Loucy (cell line): ENCODE data around the gene GARIN3.

Experiments used
- H2AFZ ChIP-seq: fragments of 200-600 bp; sonication (generic); 2 replicates; pipeline ENCODE4 v1.6.0; 2016; ENCODE audit warnings: antibody characterized with exemption, mild to moderate bottlenecking, low read length, moderate library complexity
- H3F3A ChIP-seq: fragments of 200-600 bp; 2 replicates; pipeline ENCODE4 v1.6.0; 2016; ENCODE audit warnings: antibody characterized with exemption, low read depth, mild to moderate bottlenecking
- H3K27me3 ChIP-seq: fragments of 200-600 bp; sonication (generic); 2 replicates; pipeline ENCODE4 v1.6.1; 2014; ENCODE audit warnings: low read length, mild to moderate bottlenecking; ENCODE audit not compliant: insufficient read depth, poor library complexity, severe bottlenecking
- H3K36me3 ChIP-seq: fragments of 200-600 bp; sonication (generic); 2 replicates; pipeline ENCODE4 v1.6.1; 2016; ENCODE audit warnings: low read length; ENCODE audit not compliant: insufficient read depth
- H3K4me1 ChIP-seq: fragments of 200-600 bp; sonication (generic); 2 replicates; pipeline ENCODE4 v1.5.1; 2014; ENCODE audit warnings: low read length, mild to moderate bottlenecking; ENCODE audit not compliant: insufficient read depth, poor library complexity, severe bottlenecking
- H3K4me2 ChIP-seq: fragments of 200-600 bp; sonication (generic); 2 replicates; pipeline ENCODE4 v1.6.0; 2014; ENCODE audit warnings: antibody characterized with exemption, low read length, low read depth, mild to moderate bottlenecking; ENCODE audit not compliant: poor library complexity, severe bottlenecking
- H3K4me3 ChIP-seq: fragments of 200-600 bp; sonication (generic); 2 replicates; pipeline ENCODE4 v1.5.1; 2014; ENCODE audit warnings: low read length, mild to moderate bottlenecking, mixed read lengths; ENCODE audit not compliant: poor library complexity, severe bottlenecking
- H3K79me2 ChIP-seq: fragments of 200-600 bp; sonication (generic); 2 replicates; pipeline ENCODE4 v1.6.1; 2014; ENCODE audit warnings: low read length; ENCODE audit not compliant: insufficient read depth
- H3K9ac ChIP-seq: fragments of 200-600 bp; sonication (generic); 2 replicates; pipeline ENCODE4 v1.6.0; 2014; ENCODE audit warnings: mild to moderate bottlenecking, low read depth, low read length, moderate library complexity; ENCODE audit not compliant: poor library complexity, severe bottlenecking
- H3K9me2 ChIP-seq: fragments of 200-600 bp; sonication (generic); replicated peaks from 2 replicates; pipeline ENCODE4 v1.6.1; 2016; ENCODE audit warnings: low read depth, low read length, mixed read lengths
- H3K9me3 ChIP-seq: fragments of 200-600 bp; sonication (generic); 2 replicates; pipeline ENCODE4 v1.6.1; 2014; ENCODE audit warnings: mild to moderate bottlenecking, antibody characterized with exemption, low read length, low read depth; ENCODE audit not compliant: insufficient read depth
- H4K20me1 ChIP-seq: fragments of 200-600 bp; sonication (generic); 2 replicates; pipeline ENCODE4 v1.6.0; 2014; ENCODE audit warnings: antibody characterized with exemption, low read length, mild to moderate bottlenecking; ENCODE audit not compliant: insufficient read depth, poor library complexity, severe bottlenecking
- CTCF ChIP-seq: fragments of 200-600 bp; sonication (generic); conservative IDR thresholded peaks from 2 replicates; pipeline ENCODE4 v1.5.1; 2014; ENCODE audit warnings: mild to moderate bottlenecking, antibody characterized with exemption, low read length
- EZH2phosphoT487 ChIP-seq: fragments of 200-600 bp; IDR thresholded peaks from 2 replicates; pipeline ENCODE4 v1.6.1; 2018; ENCODE audit warnings: antibody characterized with exemption, mild to moderate bottlenecking, moderate library complexity, borderline replicate concordance

GARIN3 gene

GRCh38 chr5:157113002-157113401 lies 53.1 kb downstream of the GARIN3 start:
- Histone ChIP-seq H3K9me3 (no peaks in the 10 kb centered on the region), H4K20me1 (no peaks in the 10 kb centered on the region), H3K4me3 (no peak overlapping the region), H3K79me2 (no peaks in the 10 kb centered on the region), H3K27me3 (no peaks in the 10 kb centered on the region), H3F3A (no peaks in the 10 kb centered on the region), H3K9ac (no peak overlapping the region), H3K36me3 (no peaks in the 10 kb centered on the region), H3K4me1 (peaks cover 18% of the 10 kb centered on the region), H3K4me2 (no peak overlapping the region), H2AFZ (no peak overlapping the region), H3K9me2 (no peaks in the 10 kb centered on the region)
- TF ChIP-seq CTCF, result no peak
- TF ChIP-seq EZH2phosphoT487, result no peak
